Activated T-cell treated with anti-CD3 and anti-CD28 coated beads, Interleukin-2, amount 50 U/mL, for 24 hours (primary cell): ENCODE data around the gene ACTR5.
"Not testable (repeated sequence)": the region's sequence is repeated elsewhere in the genome, so short reads cannot be mapped to it uniquely, and the experiment has no call there.

Experiments used
- DNase-seq: peaks from one replicate; pipeline ENCODE4 v3.0.0-alpha.2; 2020
- H3K27ac Mint-ChIP-seq: 2 replicates; pipeline ENCODE4 v1.8.0; 2020; ENCODE audit warnings: mild to moderate bottlenecking, mixed read lengths
- H3K27me3 Mint-ChIP-seq: 2 replicates; pipeline ENCODE4 v1.8.0; 2020; ENCODE audit warnings: mixed read lengths
- H3K36me3 Mint-ChIP-seq: 2 replicates; pipeline ENCODE4 v1.8.0; 2020; ENCODE audit warnings: low read depth, mixed read lengths
- H3K4me1 Mint-ChIP-seq: 2 replicates; pipeline ENCODE4 v1.8.0; 2020; ENCODE audit warnings: low read depth, mixed read lengths
- H3K4me3 Mint-ChIP-seq: 2 replicates; pipeline ENCODE4 v1.8.0; 2020; ENCODE audit warnings: mild to moderate bottlenecking, moderate library complexity, mixed read lengths
- H3K9me3 Mint-ChIP-seq: 2 replicates; pipeline ENCODE4 v1.8.0; 2020; ENCODE audit warnings: mixed read lengths

Gene ACTR5

DNA sequence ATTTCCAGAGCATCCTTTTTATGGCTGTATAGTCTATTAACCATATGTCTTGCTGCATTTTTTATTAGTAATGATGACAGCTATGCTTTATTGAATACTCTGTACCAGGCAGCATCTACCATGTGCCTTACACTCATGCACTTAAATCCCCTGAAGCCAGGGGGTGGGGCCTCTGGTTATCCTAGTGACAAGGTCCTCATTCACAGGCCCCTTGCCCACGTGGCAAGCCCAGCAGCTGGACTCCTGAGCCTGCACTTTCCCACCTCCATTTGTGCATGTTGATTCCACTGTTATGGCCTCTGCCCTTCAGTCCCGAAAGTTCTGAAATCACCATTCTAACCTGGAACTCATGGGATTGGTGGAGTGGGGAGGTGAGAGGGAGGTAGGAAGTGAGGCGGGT lies 22.3 kb downstream of the ACTR5 start:
- H3K27me3 Mint-ChIP-seq, result no peaks in the 10 kb centered on the region
- H3K4me1 Mint-ChIP-seq, result peaks cover 1% of the 10 kb centered on the region
- peaks cover 96% of the 10 kb centered on the region for H3K36me3 Mint-ChIP-seq
- no peak overlapping the region for H3K4me3 Mint-ChIP-seq
- no peak overlapping the region for H3K27ac Mint-ChIP-seq
- no peaks in the 10 kb centered on the region for H3K9me3 Mint-ChIP-seq
- DNase-seq, result no peak

DNA sequence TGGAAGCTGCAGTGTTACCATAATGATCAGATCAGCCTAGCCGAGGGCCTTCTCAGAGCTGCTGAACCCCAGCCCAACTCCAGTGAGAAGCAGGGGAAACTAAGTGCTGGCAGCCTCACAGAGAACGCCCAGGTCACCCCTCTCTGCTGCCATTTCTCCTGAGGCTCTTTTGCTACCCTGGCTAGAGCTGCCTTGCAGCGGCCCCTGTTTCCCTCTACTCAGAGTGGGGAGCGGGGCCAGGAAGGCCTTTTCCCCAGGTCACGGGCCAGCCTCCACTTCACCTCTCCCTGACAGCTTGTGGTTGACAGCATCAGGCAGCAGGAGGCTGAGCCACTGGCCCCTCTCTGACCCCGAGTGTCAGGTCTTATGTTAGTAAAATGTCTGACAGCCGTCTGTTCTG lies 22.7 kb downstream of the ACTR5 start:
- H3K27ac Mint-ChIP-seq, result no peak overlapping the region
- no peaks in the 10 kb centered on the region for H3K27me3 Mint-ChIP-seq
- no peak for DNase-seq
- no peaks in the 10 kb centered on the region for H3K4me1 Mint-ChIP-seq
- no peaks in the 10 kb centered on the region for H3K9me3 Mint-ChIP-seq
- peaks cover 96% of the 10 kb centered on the region for H3K36me3 Mint-ChIP-seq
- H3K4me3 Mint-ChIP-seq, result no peak overlapping the region

DNA sequence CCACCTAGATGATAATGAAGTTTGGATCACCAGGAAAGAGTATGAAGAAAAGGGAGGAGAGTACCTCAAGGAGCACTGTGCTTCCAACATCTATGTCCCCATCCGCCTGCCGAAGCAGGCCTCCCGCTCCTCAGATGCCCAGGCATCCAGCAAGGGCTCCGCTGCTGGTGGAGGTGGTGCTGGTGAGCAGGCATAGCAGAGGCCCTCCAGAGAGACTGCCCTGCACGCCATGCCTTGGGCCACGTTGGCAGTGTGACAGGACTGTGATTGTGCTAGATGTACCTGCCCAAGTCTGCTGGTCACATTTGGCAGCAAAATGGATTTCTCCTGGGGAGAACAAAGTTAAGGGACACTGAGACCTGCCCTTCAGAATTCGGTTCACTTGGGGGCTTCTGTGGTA lies 23.4 kb downstream of the ACTR5 start:
- no peaks in the 10 kb centered on the region for H3K9me3 Mint-ChIP-seq
- peaks cover 96% of the 10 kb centered on the region for H3K36me3 Mint-ChIP-seq
- DNase-seq, result no peak
- no peaks in the 10 kb centered on the region for H3K27me3 Mint-ChIP-seq
- H3K4me1 Mint-ChIP-seq, result no peaks in the 10 kb centered on the region
- no peak overlapping the region for H3K27ac Mint-ChIP-seq
- no peak overlapping the region for H3K4me3 Mint-ChIP-seq

DNA sequence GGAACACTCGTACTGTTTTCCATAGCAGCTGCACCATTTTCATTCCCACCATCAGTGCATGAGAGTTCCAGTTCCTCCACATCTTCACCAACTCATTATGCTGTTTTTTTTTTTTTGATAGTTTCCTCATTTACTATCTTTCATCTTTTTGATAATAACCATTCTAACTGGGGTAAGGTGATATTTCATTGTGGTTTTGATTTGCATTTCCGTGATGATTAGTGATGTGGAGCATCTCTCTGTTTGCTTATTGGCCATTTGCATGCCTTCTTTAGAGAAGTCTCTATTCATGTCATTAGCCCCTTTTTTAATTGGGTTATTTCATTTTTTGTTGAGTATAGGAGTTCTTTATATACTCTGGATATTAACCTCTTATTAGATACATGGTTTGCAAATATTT lies 25.9 kb downstream of the ACTR5 start:
- no peaks in the 10 kb centered on the region for H3K27me3 Mint-ChIP-seq
- no peak overlapping the region for H3K27ac Mint-ChIP-seq
- H3K4me1 Mint-ChIP-seq, result peaks cover 3% of the 10 kb centered on the region
- H3K9me3 Mint-ChIP-seq, result no peaks in the 10 kb centered on the region
- no peak for DNase-seq
- peaks cover 81% of the 10 kb centered on the region for H3K36me3 Mint-ChIP-seq
- no peak overlapping the region for H3K4me3 Mint-ChIP-seq

DNA sequence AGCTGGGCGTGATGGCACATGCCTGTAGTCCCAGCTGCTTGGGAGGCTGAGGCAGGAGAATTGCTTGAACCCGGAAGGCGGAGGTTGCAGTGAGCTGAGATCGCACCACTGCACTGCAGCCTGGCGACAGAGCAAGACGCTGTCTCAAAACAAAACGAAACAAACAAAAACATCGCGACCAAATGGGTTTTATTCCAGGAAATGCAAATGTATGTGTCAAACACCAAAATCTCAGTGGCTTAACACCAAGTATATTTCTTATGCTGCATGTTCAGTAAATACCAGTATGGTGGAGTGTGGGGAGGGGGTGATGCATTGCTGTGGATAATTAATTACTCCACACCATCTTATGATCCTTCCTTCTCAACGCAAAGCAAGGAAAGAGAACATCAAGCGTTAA lies 28.1 kb downstream of the ACTR5 start:
- H3K27ac Mint-ChIP-seq, result no peak overlapping the region
- no peak overlapping the region for H3K4me3 Mint-ChIP-seq
- peaks cover 11% of the 10 kb centered on the region for H3K4me1 Mint-ChIP-seq
- H3K36me3 Mint-ChIP-seq, result peaks cover 60% of the 10 kb centered on the region
- no peak for DNase-seq
- no peaks in the 10 kb centered on the region for H3K9me3 Mint-ChIP-seq
- no peaks in the 10 kb centered on the region for H3K27me3 Mint-ChIP-seq

GRCh38 chr20:38779247-38780097 lies 31.2 kb downstream of the ACTR5 start:
- Mint-ChIP-seq H3K27ac (no peak overlapping the region), H3K9me3 (no peaks in the 10 kb centered on the region), H3K4me3 (peak overlapping the region; percentile 8), H3K36me3 (peaks cover 28% of the 10 kb centered on the region), H3K4me1 (peaks cover 11% of the 10 kb centered on the region), H3K27me3 (no peaks in the 10 kb centered on the region)
- no peak for DNase-seq

GRCh38 chr20:38782275-38782674 lies 34.0 kb downstream of the ACTR5 start:
- no peak for DNase-seq
- no peaks in the 10 kb centered on the region for H3K9me3 Mint-ChIP-seq
- H3K4me1 Mint-ChIP-seq, result peaks cover 11% of the 10 kb centered on the region
- peaks cover 4% of the 10 kb centered on the region for H3K36me3 Mint-ChIP-seq
- H3K4me3 Mint-ChIP-seq, result no peak overlapping the region
- no peak overlapping the region for H3K27ac Mint-ChIP-seq
- H3K27me3 Mint-ChIP-seq, result no peaks in the 10 kb centered on the region

DNA sequence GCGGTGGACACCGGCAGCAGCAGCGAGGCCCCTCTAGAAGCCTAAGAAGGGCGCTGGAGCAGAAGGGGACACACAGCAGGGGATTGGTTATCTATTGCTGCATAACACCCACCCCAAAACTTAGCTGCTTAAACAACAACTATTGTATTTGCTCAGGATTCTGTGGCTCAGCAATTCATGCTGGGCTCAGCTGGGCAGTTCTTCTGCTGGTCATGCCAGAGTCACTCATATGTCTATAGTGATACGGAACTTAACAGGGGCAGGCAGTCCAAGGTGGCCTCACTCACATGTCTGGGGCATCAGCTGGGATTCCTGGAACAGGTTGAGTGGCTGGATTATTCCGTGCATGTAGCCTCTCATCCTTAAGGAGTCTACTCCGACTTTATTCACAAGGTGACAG lies 39.6 kb downstream of the ACTR5 start:
- H3K4me1 Mint-ChIP-seq, result peaks cover 18% of the 10 kb centered on the region
- no peaks in the 10 kb centered on the region for H3K36me3 Mint-ChIP-seq
- no peak overlapping the region for H3K27ac Mint-ChIP-seq
- H3K27me3 Mint-ChIP-seq, result no peaks in the 10 kb centered on the region
- no peak overlapping the region for H3K4me3 Mint-ChIP-seq
- DNase-seq, result no peak
- no peaks in the 10 kb centered on the region for H3K9me3 Mint-ChIP-seq

DNA sequence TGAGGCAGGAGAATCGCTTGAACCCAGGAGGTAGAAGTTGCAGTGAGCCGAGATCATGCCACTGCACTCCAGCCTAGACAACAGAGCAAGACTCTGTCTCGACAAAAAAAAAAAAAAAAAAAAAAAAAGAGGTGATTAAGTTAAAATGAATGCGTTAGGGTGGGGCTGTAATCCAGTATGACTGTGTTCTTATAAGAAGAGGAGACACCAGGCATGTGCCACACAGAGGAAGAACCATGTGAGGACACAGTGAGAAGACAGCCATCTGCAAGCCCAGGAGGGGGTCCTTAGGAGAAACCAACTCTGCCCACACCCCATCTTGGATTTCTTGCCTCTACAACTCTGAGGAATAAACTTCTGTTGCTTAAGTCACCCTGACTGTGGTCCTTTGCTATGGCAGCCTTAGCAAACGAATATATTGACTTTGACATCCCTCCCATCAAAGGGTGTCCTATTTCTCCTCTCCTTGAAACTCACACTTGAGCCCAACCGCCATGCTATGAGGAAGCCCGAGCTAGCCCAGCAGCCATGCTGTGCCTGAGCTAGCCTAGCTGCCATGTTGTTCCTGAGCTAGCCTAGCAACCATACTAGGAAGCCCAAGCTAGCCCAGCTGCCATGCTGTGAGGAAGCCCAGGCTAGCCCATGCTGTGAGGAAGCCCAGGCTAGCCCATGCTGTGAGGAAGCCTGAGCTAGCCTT lies 41.4 kb downstream of the ACTR5 start:
- no peak for DNase-seq

GRCh38 chr20:38790200-38791053 lies 42.2 kb downstream of the ACTR5 start:
- H3K9me3 Mint-ChIP-seq, result no peaks in the 10 kb centered on the region
- no peaks in the 10 kb centered on the region for H3K27me3 Mint-ChIP-seq
- H3K4me3 Mint-ChIP-seq, result no peak overlapping the region
- peak; percentile 46 for DNase-seq
- H3K4me1 Mint-ChIP-seq, result peaks cover 21% of the 10 kb centered on the region
- H3K36me3 Mint-ChIP-seq, result no peaks in the 10 kb centered on the region
- no peak overlapping the region for H3K27ac Mint-ChIP-seq

More for the DNA sequence above, 41.4 kb downstream of the ACTR5 start:
- H3K9me3 Mint-ChIP-seq, result no peaks in the 10 kb centered on the region
- H3K36me3 Mint-ChIP-seq, result no peaks in the 10 kb centered on the region
- no peaks in the 10 kb centered on the region for H3K27me3 Mint-ChIP-seq
- no peak overlapping the region for H3K27ac Mint-ChIP-seq
- H3K4me3 Mint-ChIP-seq, result no peak overlapping the region
- H3K4me1 Mint-ChIP-seq, result peaks cover 21% of the 10 kb centered on the region

DNA sequence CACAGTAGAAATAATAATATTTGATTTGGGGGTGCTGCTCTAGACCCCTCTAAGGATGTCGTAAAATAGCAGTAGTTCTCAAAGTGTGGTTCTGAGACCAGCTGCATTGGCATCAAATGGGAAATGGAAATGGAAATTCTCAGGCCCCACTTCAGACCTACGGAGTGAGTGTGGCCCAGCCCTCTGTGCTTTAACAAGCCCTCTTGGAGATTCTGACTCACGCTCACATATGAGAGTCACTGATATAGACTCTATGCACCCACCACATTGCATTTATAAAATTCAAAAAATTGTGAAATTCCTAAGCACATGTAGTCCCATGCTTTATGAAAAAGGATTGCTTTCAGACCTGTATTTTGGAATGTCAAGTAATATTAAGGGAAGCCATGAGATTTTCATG lies 43.0 kb downstream of the ACTR5 start:
- H3K27ac Mint-ChIP-seq, result no peak overlapping the region
- H3K9me3 Mint-ChIP-seq, result no peaks in the 10 kb centered on the region
- DNase-seq, result no peak
- H3K27me3 Mint-ChIP-seq, result no peaks in the 10 kb centered on the region
- H3K36me3 Mint-ChIP-seq, result no peaks in the 10 kb centered on the region
- H3K4me3 Mint-ChIP-seq, result no peak overlapping the region
- H3K4me1 Mint-ChIP-seq, result peaks cover 21% of the 10 kb centered on the region

DNA sequence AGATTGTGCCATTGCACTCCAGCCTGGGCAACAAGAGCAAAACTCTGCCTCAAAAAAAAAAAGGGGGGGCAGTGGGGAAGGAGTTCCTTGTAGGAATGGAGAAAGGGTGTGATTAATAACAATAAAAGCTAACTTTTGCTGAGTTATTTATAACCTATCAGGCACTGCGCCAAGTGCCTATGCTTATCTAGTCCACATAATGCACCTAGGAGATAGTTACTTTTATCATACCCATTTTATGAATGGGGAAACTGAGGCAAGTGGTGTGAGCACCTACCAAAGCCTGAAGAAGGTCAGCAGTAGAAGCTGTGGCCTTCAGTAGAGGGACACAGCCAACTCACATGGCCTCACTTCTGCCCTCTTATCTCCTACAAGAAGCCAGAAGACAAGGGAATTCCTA lies 43.7 kb downstream of the ACTR5 start:
- H3K9me3 Mint-ChIP-seq, result no peaks in the 10 kb centered on the region
- no peak overlapping the region for H3K27ac Mint-ChIP-seq
- H3K36me3 Mint-ChIP-seq, result no peaks in the 10 kb centered on the region
- no peaks in the 10 kb centered on the region for H3K27me3 Mint-ChIP-seq
- DNase-seq, result no peak
- peaks cover 23% of the 10 kb centered on the region for H3K4me1 Mint-ChIP-seq
- no peak overlapping the region for H3K4me3 Mint-ChIP-seq

GRCh38 chr20:38794057-38794456 lies 45.8 kb downstream of the ACTR5 start:
- not testable (repeated sequence) for H3K4me3 Mint-ChIP-seq, DNase-seq, H3K27ac Mint-ChIP-seq, H3K36me3 Mint-ChIP-seq, H3K9me3 Mint-ChIP-seq, H3K27me3 Mint-ChIP-seq
- peaks cover 32% of the 10 kb centered on the region for H3K4me1 Mint-ChIP-seq

- Mint-ChIP-seq H3K27ac (no peak overlapping the region), H3K9me3 (peaks cover 5% of the 10 kb centered on the region), H3K4me3 (no peak overlapping the region), H3K36me3 (no peaks in the 10 kb centered on the region), H3K27me3 (no peaks in the 10 kb centered on the region), H3K4me1 (peaks cover 22% of the 10 kb centered on the region)
- no peak for DNase-seq
These were observed 50.0 kb downstream of the ACTR5 start for GRCh38 chr20:38798266-38798665.
